Fibroblast of peridontal ligament (primary cell): Measurements from ENCODE around the gene SHISA9.

ENCODE experiments used
- DNase-seq: peaks from one replicate; pipeline ENCODE4 v3.0.0-alpha.2; 2010; ENCODE audit errors: extremely low read depth

The SHISA9 gene

GRCh38 chr16:13021996-13022395 is 120.6 kb downstream of the SHISA9 start:
- no peak for DNase-seq

- no peak for DNase-seq
Observed at GRCh38 chr16:13029786-13030185, 128.4 kb downstream of the SHISA9 start.

- no peak for DNase-seq
Observed at GRCh38 chr16:13030769-13031168, 129.4 kb downstream of the SHISA9 start.

GRCh38 chr16:13032911-13033310 is 131.5 kb downstream of the SHISA9 start:
- DNase-seq = no peak

GRCh38 chr16:13036600-13036999 is 135.2 kb downstream of the SHISA9 start:
- peak; percentile 21 for DNase-seq

- DNase-seq = no peak
Observed at GRCh38 chr16:13038591-13038990, 137.2 kb downstream of the SHISA9 start.

GRCh38 chr16:13039526-13039925 is 138.1 kb downstream of the SHISA9 start:
- DNase-seq = no peak

- DNase-seq = no peak
Observed at GRCh38 chr16:13041180-13041579, 139.8 kb downstream of the SHISA9 start.

GRCh38 chr16:13041646-13042290 is 140.4 kb downstream of the SHISA9 start:
- DNase-seq = no peak

- no peak for DNase-seq
Observed at GRCh38 chr16:13042291-13042685, 140.9 kb downstream of the SHISA9 start.

GRCh38 chr16:13046061-13046821 is 144.8 kb downstream of the SHISA9 start:
- DNase-seq = no peak

GRCh38 chr16:13047276-13047675 is 145.9 kb downstream of the SHISA9 start:
- DNase-seq = no peak

- no peak for DNase-seq
Observed at GRCh38 chr16:13049688-13050087, 148.3 kb downstream of the SHISA9 start.

GRCh38 chr16:13052431-13052830 is 151.0 kb downstream of the SHISA9 start:
- no peak for DNase-seq

GRCh38 chr16:13055480-13055879 is 154.1 kb downstream of the SHISA9 start:
- DNase-seq = no peak

- DNase-seq = no peak
Observed at GRCh38 chr16:13056607-13057006, 155.2 kb downstream of the SHISA9 start.

GRCh38 chr16:13060932-13061331 is 159.5 kb downstream of the SHISA9 start:
- DNase-seq = no peak

- DNase-seq = no peak
Observed at GRCh38 chr16:13061691-13062090, 160.3 kb downstream of the SHISA9 start.

GRCh38 chr16:13062219-13062618 is 160.8 kb downstream of the SHISA9 start:
- DNase-seq = no peak

- no peak for DNase-seq
Observed at GRCh38 chr16:13063457-13063856, 162.1 kb downstream of the SHISA9 start.

- no peak for DNase-seq
Observed at GRCh38 chr16:13064821-13065220, 163.4 kb downstream of the SHISA9 start.

- no peak for DNase-seq
Observed at GRCh38 chr16:13067648-13068047, 166.2 kb downstream of the SHISA9 start.

GRCh38 chr16:13068912-13069583 is 167.7 kb downstream of the SHISA9 start:
- no peak for DNase-seq
